GM18505 (cell line): ENCODE results near the gene ABO.
"Not testable (repeated sequence)": the region's sequence is repeated elsewhere in the genome, so short reads cannot be mapped to it uniquely, and the experiment has no call there.

ENCODE experiments used
- ATAC-seq: cut with Tn5 transposase; IDR thresholded peaks from one replicate; pipeline ENCODE4 v1.9.1; 2021; ENCODE audit not compliant: unreplicated experiment
- POLR2A ChIP-seq: IDR thresholded peaks from 4 replicates; pipeline ENCODE4 v1.6.1; 2011; ENCODE audit warnings: borderline replicate concordance; ENCODE audit not compliant: insufficient read depth, insufficient read length; ENCODE audit errors: extremely low read depth

Gene ABO

GRCh38 chr9:133237035-133237731 is 37.8 kb downstream of the ABO start:
- TF ChIP-seq POLR2A = no peak
- ATAC-seq = no peak

DNA sequence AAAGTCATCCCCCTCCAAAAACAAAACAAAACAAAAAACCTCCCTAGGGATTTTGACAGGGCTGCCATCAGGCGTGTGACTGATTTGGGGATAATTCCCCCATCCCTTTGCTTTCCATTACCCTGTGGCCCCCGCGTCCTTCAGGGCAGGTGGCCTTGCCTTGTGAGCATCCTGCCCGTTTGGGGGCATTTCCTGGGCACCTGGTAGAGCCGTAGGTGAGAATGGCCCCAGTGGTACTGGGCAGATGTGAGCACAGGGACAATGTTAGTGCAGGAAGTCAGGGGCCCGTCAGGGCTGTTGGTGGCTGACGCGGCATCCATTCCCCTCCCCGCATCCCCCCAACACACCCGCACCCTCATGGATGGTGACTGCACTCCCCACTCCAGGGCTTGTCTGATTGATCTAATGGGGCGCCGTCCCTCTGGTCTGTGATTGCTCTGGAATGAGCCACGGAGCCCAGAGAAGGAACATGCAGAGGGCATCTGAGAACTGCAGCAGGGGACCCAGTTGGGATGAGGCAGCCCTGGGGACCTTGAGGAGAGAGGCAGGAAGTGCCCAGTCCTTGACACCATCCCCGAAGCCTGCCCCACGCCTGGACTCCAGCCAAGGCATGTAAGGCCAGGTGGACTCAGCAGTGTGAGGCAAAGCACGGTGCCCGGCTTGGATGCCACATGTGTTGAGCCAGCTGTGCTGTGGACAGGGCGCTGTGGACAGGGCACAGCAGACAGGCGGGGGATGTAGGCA is 38.5 kb downstream of the ABO start:
- ATAC-seq = not testable (repeated sequence)

- ATAC-seq = no peak
These were observed 39.3 kb downstream of the ABO start for GRCh38 chr9:133235549-133236222.

GRCh38 chr9:133234577-133235322 is 40.3 kb downstream of the ABO start:
- no peak for ATAC-seq
- TF ChIP-seq POLR2A = no peak

More at GRCh38 chr9:133235549-133236222, 39.3 kb downstream of the ABO start:
- no peak for TF ChIP-seq POLR2A

- no peak for TF ChIP-seq POLR2A
- ATAC-seq = no peak
These were observed 41.1 kb downstream of the ABO start for GRCh38 chr9:133233681-133234432.

DNA sequence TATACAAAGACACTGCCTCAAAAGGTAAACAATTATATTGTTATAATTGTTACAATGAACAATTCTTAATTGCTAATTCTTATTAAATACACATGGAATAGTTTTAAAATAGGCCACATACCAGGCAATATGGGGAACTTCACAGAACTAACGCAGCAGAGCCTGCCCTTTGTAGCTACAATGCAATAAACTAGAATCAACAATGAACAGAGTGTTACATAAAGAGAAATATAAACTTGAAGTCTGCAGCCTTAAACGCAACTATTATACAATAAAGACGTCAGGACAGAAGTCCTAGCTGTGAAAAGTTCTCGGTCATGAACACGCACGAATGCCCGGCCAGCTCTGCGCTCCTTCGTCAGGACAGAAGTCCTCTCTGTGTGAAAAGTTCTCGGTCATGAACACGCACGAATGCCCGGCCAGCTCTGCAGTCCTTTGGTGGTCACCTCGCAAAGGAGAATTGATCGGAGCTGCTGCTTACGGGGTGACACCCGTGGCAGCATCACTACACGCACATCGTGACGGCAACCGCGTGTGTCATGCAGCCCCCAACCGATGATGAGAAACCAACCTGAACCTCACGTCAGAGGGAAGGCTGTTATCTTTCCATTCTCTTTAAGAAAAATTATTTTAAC is 43.0 kb downstream of the ABO start:
- ATAC-seq = not testable (repeated sequence)

GRCh38 chr9:133230514-133230913 is 44.5 kb downstream of the ABO start:
- ATAC-seq = not testable (repeated sequence)

DNA sequence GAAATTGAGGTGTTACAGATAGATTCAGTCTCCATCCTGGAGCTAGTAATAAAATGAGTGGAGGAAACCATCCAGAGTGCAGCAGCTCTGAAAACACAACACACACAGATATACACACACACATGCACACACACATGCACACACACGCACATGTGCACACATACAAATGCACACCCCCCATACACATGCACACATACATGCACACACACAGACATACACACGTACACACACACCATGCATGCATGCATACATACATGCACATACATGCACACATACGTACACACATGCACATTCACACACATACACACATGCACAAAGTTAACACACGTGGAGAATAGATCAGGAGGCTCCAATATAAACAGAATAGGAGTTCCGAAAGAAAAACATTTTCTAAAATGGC is 44.9 kb downstream of the ABO start:
- no peak for TF ChIP-seq POLR2A
- no peak for ATAC-seq

GRCh38 chr9:133228474-133229193 is 46.4 kb downstream of the ABO start:
- ATAC-seq = not testable (repeated sequence)

DNA sequence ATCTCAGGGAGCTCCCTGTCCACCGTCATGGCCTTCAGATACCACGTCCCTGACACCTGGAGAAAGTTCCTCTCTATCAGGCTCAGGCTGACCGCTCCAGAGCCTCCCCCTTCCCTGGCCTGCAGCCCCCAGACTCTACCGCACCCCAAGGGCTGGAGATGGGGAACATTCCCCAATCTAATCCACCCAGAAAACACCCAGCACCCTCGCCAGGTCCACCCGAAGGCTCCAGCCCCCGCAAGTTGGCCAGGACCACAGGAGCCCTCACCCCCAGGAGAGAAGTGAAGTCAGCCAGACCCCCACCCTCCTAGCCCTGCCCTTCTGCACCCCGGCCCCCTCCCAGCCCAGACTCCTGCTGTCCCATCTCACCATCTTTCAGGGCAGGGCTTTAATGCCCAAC is 47.0 kb downstream of the ABO start:
- not testable (repeated sequence) for ATAC-seq

GRCh38 chr9:133227242-133227860 is 47.6 kb downstream of the ABO start:
- ATAC-seq = no peak
- no peak for TF ChIP-seq POLR2A
